ENCODE data around the gene CD14. TPM values are rescaled to one million over a fixed set of nuclear protein-coding genes. Genes with fewer than 3 reads are reported as not detected.
A peak's percentile ranks its signal among the peaks of the same experiment; 100 is the strongest.
"Not testable (repeated sequence)": the region's sequence is repeated elsewhere in the genome, so short reads cannot be mapped to it uniquely, and the experiment has no call there.

The CD14 gene
- total RNA-seq, 4 donors from 2014 or later: 18.5 to 36.7 (median 30.0) TPM

- Histone ChIP-seq H3K27me3 (no peaks in the 10 kb centered on the region), H3K4me3 (replicated peaks in 1 of 3) (no peak within 1 kb of the TSS), H3K9me3 (no peaks in the 10 kb centered on the region), H3K36me3 (peaks cover 38 to 62% of the 10 kb centered on the region in 2 donors), H3K27ac (no peak within 1 kb of the TSS), H3K4me1 (no peaks in the 10 kb centered on the region)
- TF ChIP-seq CTCF (IDR thresholded peaks at IDR 0.05) (no peak), POLR2A (IDR thresholded peaks at IDR 0.05) (no peak)
- DNase-seq: no peak
- 85 to 89% methylated on average over 42 to 43 of the region's 45 CpGs for WGBS, 2 donors
- intact Hi-C loops (cut with DNase I): no loop called here
Observed at GRCh38 chr5:140673187-140673976, 40.4 kb upstream of the CD14 start, which contains the start of gene DND1. TSS of gene DND1 (minus strand) at chr5:140673576. CDS start at chr5:140673542, 34 bp downstream.

DNA sequence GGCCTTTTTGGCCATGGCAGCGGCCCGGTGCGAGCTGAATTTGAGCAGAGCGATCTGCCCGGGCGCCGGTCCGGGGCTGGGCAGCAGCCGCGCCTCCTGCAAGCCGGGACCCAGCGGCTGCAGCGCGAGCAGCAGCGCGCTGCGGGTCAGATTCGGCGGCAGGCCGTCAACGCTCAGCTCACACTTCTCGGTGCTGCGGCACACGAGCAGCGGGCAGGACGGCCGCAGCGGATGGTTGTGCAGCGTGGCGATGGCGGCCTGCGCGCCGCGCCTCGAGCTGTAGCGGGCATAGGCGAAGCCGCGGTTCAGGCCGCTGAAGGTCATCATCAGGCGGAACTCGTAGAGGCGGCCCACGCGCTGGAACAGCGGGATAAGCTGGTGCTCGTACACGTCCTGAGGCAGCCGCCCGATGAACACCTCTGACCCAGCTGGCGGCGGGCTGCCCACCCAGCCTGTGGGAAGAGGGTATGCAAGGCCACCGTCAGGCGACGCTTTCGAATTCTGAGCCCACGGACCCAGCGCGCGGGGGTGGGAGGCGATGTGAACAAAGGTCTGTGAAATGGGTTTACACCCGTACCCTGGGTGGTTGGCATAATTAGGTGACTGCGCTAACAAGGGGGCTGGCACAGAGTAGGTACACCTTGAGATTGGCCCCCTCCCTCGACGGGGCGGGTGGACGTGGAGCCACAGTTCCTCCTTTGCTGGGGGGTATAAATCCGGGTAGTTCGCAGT, 39.6 kb upstream of the CD14 start:
- DNase-seq: peak; percentile 18 to 22
- intact Hi-C loops (cut with DNase I): no loop called here
- H3K4me1 ChIP-seq: no peaks in the 10 kb centered on the region
- no peak overlapping the region for H3K4me3 ChIP-seq (replicated peaks in 1 of 3)
- no peaks in the 10 kb centered on the region for H3K27me3 ChIP-seq
- H3K27ac ChIP-seq: no peak overlapping the region
- WGBS, 2 donors: 49 to 79% methylated on average over 19 to 53 of the region's 70 CpGs
- no peak for TF ChIP-seq CTCF (IDR thresholded peaks at IDR 0.05)
- no peak for TF ChIP-seq POLR2A (IDR thresholded peaks at IDR 0.05)
- peaks cover 42 to 60% of the 10 kb centered on the region in 2 donors for H3K36me3 ChIP-seq
- no peaks in the 10 kb centered on the region for H3K9me3 ChIP-seq

DNA sequence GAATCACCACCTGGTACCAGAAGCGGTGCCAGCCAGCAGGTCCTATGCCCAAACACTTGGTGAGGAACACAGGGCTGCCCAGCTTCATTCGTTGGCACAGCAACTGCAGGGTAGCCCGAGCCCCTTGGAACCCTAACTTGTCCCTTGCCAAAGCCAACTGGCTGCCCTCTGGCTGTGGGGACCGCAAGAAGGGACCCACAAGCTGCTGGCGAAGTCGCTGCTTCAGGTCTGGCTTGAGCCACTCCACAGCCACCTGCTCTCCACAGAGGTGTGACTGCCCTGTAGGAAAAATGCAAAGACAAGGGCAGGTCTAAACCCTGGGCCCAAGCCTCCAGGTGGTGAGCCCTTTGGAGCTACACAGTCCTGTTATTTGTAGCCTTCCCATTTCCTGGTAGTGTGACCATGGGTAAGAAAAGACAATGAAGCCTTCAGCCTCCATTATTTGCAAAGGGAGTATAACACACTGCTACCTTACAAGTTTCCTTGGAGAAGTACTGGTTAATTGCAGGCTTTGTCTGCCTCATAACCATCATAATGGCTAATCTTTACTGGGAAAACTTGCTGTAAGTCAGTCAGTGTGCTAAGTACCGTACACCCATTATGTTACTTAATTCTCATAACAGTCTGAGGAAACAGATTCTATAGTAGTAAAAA, 38.6 kb upstream of the CD14 start:
- no peaks in the 10 kb centered on the region for H3K9me3 ChIP-seq
- intact Hi-C loops (cut with DNase I): no loop called here
- no peak for TF ChIP-seq POLR2A (IDR thresholded peaks at IDR 0.05)
- no peak for TF ChIP-seq CTCF (IDR thresholded peaks at IDR 0.05)
- no peak overlapping the region for H3K27ac ChIP-seq
- DNase-seq: no peak
- H3K4me1 ChIP-seq: no peaks in the 10 kb centered on the region
- H3K4me3 ChIP-seq (replicated peaks in 1 of 3): no peak overlapping the region
- no peaks in the 10 kb centered on the region for H3K27me3 ChIP-seq
- WGBS, 2 donors: 86 to 100% methylated on average over 1 of the region's 7 CpGs
- peaks cover 35 to 55% of the 10 kb centered on the region in 2 donors for H3K36me3 ChIP-seq

DNA sequence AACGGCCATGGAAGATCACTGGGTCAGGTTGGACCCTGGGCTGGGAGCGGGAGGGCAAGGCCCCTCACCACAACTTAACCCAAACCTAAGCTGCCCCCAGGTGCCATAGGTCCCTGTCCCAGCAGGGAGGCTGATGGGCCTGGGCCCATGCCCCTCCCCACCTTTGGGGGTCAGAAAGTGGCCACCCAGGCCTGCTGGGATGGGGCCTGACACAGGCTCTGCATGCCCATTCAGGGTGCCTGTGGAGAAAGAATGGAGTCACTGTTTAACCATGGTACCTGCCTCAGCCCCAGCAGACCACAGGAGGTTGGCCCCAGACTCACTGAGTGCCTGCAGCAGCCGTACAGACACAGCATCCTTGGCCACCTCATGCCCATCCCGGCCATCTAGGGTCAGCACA, 38.1 kb upstream of the CD14 start:
- H3K36me3 ChIP-seq: peaks cover 30 to 49% of the 10 kb centered on the region in 2 donors
- H3K27ac ChIP-seq; DNase-seq; H3K4me3 ChIP-seq (replicated peaks in 1 of 3); H3K4me1 ChIP-seq; H3K27me3 ChIP-seq; H3K9me3 ChIP-seq; intact Hi-C loops (cut with DNase I): not testable (repeated sequence)
- 97 to 100% methylated on average over 2 of the region's 4 CpGs for WGBS, 2 donors

- 1% methylated on average over 32 to 34 of the region's 54 CpGs for WGBS, 2 donors
- intact Hi-C loops (cut with DNase I): no loop called here
- peaks cover 49% of the 10 kb centered on the region in 2 donors for H3K36me3 ChIP-seq
- no peaks in the 10 kb centered on the region for H3K27me3 ChIP-seq
- H3K9me3 ChIP-seq: no peaks in the 10 kb centered on the region
- peak within 1 kb of the TSS; percentile 57 to 91 (median 71) for H3K4me3 ChIP-seq (replicated peaks in 1 of 3)
- peak within 1 kb of the TSS; percentile 87 to 95 (median 92) for H3K27ac ChIP-seq
- H3K4me1 ChIP-seq: peaks cover 10 to 18% of the 10 kb centered on the region in 2 donors
- TF ChIP-seq CTCF (IDR thresholded peaks at IDR 0.05) (peak in 1 of 6 experiments; percentile 2), POLR2A (IDR thresholded peaks at IDR 0.05) (peak; percentile 2 to 93)
- DNase-seq: peak; percentile 96 to 97
Observed at GRCh38 chr5:140664359-140665119, 31.6 kb upstream of the CD14 start, which contains the start of gene WDR55. TSS of gene WDR55 (plus strand) at chr5:140664904. CDS start at chr5:140664913, 9 bp downstream.
